ENCODE data around the gene VWA1.
"Not testable (repeated sequence)": the region's sequence is repeated elsewhere in the genome, so short reads cannot be mapped to it uniquely, and the experiment has no call there.

DNA sequence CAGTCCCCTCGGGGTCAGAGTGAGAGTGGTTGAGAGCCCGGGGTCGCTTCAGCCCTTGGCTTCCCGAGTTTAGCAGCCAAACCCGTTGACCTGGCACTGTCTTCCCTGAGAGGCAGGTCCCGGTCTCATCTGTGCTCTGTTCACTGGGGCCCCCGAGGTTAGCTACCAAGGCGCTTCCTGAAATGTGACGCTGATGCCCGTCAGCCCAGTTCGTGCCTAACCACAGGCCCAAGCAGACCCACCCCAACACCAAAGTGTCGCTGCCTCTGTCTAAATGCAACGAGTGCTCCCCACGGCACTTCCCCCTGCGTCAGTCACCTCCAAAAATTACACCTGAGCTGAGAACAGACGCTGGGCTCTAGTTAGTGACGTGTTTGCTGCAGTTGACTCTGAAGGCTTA is 40.5 kb downstream of the VWA1 start:
- TF ChIP-seq, protein P1, sequence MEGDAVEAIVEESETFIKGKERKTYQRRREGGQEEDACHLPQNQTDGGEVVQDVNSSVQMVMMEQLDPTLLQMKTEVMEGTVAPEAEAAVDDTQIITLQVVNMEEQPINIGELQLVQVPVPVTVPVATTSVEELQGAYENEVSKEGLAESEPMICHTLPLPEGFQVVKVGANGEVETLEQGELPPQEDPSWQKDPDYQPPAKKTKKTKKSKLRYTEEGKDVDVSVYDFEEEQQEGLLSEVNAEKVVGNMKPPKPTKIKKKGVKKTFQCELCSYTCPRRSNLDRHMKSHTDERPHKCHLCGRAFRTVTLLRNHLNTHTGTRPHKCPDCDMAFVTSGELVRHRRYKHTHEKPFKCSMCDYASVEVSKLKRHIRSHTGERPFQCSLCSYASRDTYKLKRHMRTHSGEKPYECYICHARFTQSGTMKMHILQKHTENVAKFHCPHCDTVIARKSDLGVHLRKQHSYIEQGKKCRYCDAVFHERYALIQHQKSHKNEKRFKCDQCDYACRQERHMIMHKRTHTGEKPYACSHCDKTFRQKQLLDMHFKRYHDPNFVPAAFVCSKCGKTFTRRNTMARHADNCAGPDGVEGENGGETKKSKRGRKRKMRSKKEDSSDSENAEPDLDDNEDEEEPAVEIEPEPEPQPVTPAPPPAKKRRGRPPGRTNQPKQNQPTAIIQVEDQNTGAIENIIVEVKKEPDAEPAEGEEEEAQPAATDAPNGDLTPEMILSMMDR (conservative IDR thresholded peaks at IDR 0.05), result not testable (repeated sequence)
- not testable (repeated sequence) for TF ChIP-seq ZFX (IDR thresholded peaks at IDR 0.05)
